HAP-1 (cell line): Measurements from ENCODE around the gene ODF2L.

Experiments used
- DNase-seq, 2 experiments: peaks; one replicate each; pipeline ENCODE4 v3.0.0-alpha.2; 2016 to 2020; ENCODE audit warnings: low spot score in 2 of 2
- H3K27me3 ChIP-seq: fragments of 250-450 bp; sonication (Bioruptor Pico); 2 replicates; pipeline ENCODE4 v1.5.1; 2020; ENCODE audit warnings: low read depth, mild to moderate bottlenecking, moderate library complexity
- H3K36me3 ChIP-seq: fragments of 250-450 bp; sonication (Bioruptor Pico); replicated peaks from 2 replicates; pipeline ENCODE4 v1.5.1; 2020; ENCODE audit warnings: mild to moderate bottlenecking
- H3K4me1 ChIP-seq: fragments of 250-450 bp; sonication (Bioruptor Pico); 2 replicates; pipeline ENCODE4 v1.5.1; 2020; ENCODE audit warnings: mild to moderate bottlenecking
- H3K4me3 ChIP-seq: fragments of 250-450 bp; sonication (Bioruptor Pico); 2 replicates; pipeline ENCODE4 v1.5.1; 2020; ENCODE audit warnings: mild to moderate bottlenecking, moderate library complexity
- H3K9me3 ChIP-seq: fragments of 250-450 bp; sonication (Bioruptor Pico); 2 replicates; pipeline ENCODE4 v1.5.1; 2020; ENCODE audit warnings: mild to moderate bottlenecking, moderate library complexity
- in situ Hi-C: fragments of 300-500 bp; cut with MboI; formaldehyde crosslinking; loops from 3 replicates; pipeline ENCODE4 v1.14.3; 2020; ENCODE audit warnings: low sequenced_read_pairs, inconsistent platforms, mixed read lengths

ODF2L gene

DNA sequence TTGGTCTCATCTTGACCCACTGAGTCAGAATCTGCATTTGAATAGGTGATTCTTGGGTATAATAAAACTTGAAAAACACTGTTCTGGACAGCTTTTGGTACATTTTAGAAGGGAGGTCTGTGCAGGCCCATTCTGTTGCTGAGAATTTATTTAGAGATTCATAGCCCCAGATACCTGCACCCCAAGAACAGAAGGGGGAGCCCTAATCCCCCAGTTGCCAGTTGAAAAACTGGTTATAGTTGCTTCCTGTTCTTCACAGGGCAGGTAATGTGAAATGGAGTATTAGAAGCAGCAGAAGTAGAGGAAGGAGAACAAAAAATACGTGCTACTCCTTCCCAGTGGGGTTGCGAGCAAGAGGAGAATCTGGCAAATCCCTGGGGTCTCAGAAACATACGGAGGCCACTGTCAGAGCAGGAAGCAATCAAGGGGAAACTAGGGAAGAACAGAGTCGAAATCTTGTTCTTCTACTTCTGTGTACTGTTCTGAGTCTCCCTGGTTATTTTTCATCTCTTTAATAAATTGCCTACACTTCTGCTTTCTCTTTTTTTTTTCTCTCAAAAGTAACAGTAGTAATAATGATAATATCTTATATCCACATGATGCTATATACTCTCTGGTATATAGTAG, 23.3 kb upstream of the ODF2L start:
- Histone ChIP-seq H3K9me3 (no peaks in the 10 kb centered on the region), H3K36me3 (no peaks in the 10 kb centered on the region), H3K4me1 (no peaks in the 10 kb centered on the region), H3K27me3 (no peaks in the 10 kb centered on the region; the same call in 1 of the 2 replicates), H3K4me3 (no peak overlapping the region)
- in situ Hi-C loops: no loop called here
- peak; percentile 22 to 53 for DNase-seq

DNA sequence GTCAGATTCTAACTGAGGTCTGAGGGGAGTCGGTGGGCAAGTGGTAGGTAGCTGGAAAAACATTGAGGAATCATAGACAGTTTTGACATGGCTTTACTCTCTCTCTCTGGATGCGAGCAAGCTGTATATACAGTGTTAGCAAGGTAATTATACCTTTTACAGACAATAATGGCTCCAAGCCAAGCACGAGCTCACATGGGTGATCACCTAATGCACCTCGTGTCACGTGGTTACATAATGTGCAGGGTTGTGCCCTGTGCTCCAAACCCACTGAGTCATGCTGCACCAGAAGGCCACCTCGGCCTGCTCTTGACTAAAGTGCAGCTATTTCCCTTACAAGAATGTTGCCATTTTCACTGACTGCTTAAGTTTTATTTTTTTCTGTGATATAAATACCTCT, 20.2 kb upstream of the ODF2L start:
- in situ Hi-C loops: no loop called here
- Histone ChIP-seq H3K36me3 (no peaks in the 10 kb centered on the region), H3K4me1 (no peaks in the 10 kb centered on the region), H3K4me3 (no peak overlapping the region), H3K9me3 (no peaks in the 10 kb centered on the region), H3K27me3 (no peaks in the 10 kb centered on the region)
- no peak for DNase-seq

DNA sequence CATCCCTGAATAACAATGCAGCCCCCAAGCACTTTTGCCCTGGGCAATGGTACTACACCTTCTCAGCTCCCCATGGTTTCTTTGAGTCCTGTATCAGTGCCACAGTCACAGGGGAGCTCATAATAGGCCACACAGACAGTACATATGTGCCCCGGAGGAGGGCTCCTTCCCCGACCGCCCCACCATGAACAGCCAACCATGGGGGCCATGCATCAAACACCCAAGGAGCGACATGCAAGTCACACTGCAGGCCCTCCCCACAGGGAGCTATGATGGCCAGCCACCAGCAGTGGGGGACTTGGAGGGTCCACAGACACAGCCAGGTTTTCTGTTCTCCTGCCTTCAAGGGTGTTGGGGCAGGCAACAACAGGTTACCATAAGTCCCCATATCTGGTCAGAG, 14.8 kb upstream of the ODF2L start:
- no peaks in the 10 kb centered on the region for H3K9me3 ChIP-seq
- H3K36me3 ChIP-seq: no peaks in the 10 kb centered on the region
- no peak overlapping the region for H3K4me3 ChIP-seq
- no peaks in the 10 kb centered on the region for H3K27me3 ChIP-seq
- in situ Hi-C loops: no loop called here
- H3K4me1 ChIP-seq: no peaks in the 10 kb centered on the region
- DNase-seq: no peak

DNA sequence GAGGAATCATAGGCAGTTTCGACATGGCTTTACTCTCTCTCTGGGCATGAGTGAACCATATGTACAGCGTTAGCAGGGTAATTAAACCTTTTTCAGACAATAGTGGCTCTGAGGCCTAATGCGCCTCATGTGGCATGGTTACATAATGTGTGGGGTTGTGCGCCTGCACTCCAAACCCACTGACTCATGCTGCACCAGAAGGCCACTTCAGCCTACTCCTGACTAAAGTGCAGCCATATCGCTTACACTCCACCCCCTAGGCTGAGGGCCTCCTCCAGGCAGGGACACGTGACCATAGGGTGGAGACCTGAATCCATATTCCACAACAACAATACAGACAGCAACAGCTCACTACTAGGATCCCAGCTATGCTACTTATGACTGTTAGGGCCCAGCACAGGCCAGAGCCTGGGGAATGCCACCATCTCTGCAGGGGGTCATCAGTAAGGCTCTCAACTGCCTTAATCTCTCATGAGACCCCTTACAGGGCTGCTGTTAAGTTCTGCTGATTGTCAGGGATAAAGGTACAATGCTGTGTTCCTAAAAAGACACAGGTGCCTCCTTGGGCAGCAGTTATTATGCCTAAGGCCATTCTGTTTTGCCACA, 13.4 kb upstream of the ODF2L start:
- no peaks in the 10 kb centered on the region for H3K27me3 ChIP-seq
- in situ Hi-C loops: no loop called here
- no peaks in the 10 kb centered on the region for H3K4me1 ChIP-seq
- no peaks in the 10 kb centered on the region for H3K9me3 ChIP-seq
- H3K36me3 ChIP-seq: no peaks in the 10 kb centered on the region
- DNase-seq: no peak
- no peak overlapping the region for H3K4me3 ChIP-seq

DNA sequence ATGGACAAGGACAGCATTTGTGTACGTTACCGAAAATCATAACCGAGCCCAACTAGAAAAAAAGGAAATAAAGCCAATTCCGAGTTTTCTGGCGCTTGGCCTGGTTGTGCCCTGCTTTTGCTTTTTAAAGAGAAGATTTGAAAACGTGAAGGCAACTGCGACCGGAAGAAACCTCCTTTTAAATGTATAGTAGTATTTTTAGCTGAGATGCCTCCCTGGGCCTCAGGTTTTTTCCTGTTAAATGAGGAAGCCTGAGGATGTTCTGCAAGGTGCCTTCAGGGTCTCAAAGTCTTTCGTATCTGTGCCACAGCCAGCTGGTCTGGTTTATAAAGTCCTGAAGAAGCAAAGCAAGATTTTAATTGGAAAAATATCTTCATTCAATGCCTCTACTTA, 371 bp upstream of the ODF2L start:
- H3K27me3 ChIP-seq: no peaks in the 10 kb centered on the region
- no peaks in the 10 kb centered on the region for H3K36me3 ChIP-seq
- in situ Hi-C loops: no loop called here
- H3K4me3 ChIP-seq: peak overlapping the region; percentile 73
- H3K9me3 ChIP-seq: no peaks in the 10 kb centered on the region
- peaks cover 11% of the 10 kb centered on the region for H3K4me1 ChIP-seq
- DNase-seq: no peak

DNA sequence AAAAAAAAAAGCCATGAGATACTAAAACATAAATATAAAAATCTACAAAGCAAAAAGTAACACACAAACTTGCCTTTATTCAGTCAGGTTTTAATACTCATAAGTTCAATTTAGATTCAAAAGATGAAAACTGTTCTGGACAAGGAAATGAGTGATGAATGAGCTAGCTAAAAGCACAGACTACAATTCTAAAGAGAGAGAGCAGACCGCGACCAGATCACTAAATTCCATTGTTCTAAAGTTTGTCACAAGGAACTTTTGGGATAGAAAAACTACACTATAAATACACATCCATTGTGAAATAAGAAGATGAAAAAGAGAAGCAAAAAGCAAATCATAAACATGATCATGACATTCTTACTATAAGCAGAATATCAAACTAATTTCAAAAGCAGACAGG, 1.7 kb downstream of the ODF2L start:
- in situ Hi-C loops: no loop called here
- no peak overlapping the region for H3K4me3 ChIP-seq
- H3K4me1 ChIP-seq: peaks cover 11% of the 10 kb centered on the region
- no peaks in the 10 kb centered on the region for H3K27me3 ChIP-seq
- H3K9me3 ChIP-seq: no peaks in the 10 kb centered on the region
- no peaks in the 10 kb centered on the region for H3K36me3 ChIP-seq
- DNase-seq: no peak

DNA sequence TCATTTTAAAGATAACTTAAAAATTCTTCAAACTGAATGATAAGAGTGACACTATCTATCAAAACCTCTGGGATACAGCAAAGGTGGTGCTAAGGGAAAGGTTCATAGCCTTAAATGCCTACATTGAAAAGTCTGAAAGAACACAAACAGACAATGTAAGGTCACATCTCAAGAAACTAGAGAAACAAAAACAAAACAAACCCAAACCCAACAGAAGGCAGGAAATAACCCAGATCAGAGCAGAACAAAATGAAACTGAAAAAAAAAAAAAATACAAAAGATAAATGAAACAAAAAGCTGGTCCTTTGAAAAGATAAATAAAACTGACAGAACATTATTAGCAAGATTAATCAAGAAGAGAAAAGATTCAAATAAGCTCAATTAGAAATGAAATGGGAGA, 6.8 kb downstream of the ODF2L start:
- no peaks in the 10 kb centered on the region for H3K9me3 ChIP-seq
- no peak overlapping the region for H3K4me3 ChIP-seq
- DNase-seq: no peak
- no peaks in the 10 kb centered on the region for H3K36me3 ChIP-seq
- H3K4me1 ChIP-seq: peaks cover 7% of the 10 kb centered on the region
- no peaks in the 10 kb centered on the region for H3K27me3 ChIP-seq
- in situ Hi-C loops: no loop called here

DNA sequence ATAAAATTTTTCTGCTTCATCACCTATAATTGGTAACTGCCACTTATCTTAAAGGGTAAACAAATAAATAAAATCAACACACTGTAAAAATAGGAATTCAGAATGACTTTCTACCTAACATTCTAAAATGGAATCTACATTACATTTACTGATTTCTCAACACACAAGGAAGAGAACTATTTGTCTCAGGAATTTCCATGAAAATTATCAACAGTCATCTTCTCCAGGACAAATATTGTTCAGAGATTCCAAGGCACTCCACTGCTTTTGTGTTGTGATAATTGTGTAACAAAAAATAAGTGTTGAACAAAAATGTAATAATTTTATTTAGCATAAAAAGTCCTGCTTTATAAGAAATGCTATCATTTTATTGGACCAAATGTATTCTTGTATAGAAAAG, 7.3 kb downstream of the ODF2L start:
- in situ Hi-C loops: no loop called here
- no peak overlapping the region for H3K4me3 ChIP-seq

DNA sequence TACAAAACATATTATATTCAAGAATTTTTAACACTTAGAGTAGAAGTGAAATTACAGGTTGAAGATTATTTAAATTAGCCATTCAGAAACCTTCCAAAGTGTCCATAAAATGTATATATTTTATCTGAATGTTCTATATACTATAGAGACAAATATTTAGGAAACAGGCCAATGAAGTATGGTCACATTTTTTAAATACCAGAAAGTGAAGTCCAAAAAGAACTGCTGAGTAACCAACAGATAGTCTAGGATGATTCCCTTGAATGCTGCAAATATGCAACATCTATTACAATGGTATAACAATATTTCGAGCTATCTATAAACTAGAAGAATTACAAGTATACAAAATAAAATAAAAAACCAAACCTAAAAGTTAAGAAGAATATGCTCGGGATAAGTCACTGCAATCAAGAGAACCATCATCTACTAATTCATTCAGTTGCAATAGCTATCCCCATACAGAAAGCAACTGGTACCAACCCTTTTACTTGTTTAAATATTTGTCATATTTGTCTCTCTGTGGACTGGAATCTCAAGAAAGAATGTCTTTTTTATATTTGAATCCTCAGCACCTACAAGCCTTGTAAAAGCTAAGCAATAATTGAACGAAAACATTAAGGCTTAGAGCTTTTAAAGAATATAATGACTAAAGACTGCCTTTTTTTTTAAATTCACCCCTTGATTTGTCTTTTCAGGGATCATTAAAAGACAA, 8.1 kb downstream of the ODF2L start:
- no peaks in the 10 kb centered on the region for H3K27me3 ChIP-seq
- no peak for DNase-seq
- in situ Hi-C loops: no loop called here

More for the DNA sequence above, 7.3 kb downstream of the ODF2L start:
- Histone ChIP-seq H3K27me3 (no peaks in the 10 kb centered on the region), H3K9me3 (no peaks in the 10 kb centered on the region), H3K4me1 (peaks cover 6% of the 10 kb centered on the region), H3K36me3 (no peaks in the 10 kb centered on the region)
- no peak for DNase-seq

DNA sequence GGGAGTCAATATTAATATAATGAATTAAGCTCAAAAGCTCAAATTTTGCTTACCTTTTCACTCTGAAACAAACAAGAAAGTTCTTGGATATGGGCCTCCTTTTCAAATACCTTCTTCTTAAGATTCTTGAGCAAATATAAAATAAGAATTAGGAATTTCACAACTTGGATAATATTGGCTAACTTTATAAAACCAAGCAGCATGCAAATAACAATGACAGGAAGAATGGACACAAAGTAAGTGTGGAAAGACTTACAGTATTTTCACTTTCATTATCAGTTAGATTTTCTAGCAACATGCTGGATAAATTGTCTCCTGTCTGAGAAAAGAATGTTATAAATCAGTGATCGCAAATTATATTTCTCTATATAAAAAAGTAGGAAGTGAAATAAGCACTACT, 13.2 kb downstream of the ODF2L start:
- Histone ChIP-seq H3K4me1 (0 out of 2 replicates have a peak, but pooled peaks cover 3% of the 10 kb centered on the region), H3K9me3 (no peaks in the 10 kb centered on the region), H3K4me3 (no peak overlapping the region), H3K36me3 (no peaks in the 10 kb centered on the region), H3K27me3 (no peaks in the 10 kb centered on the region)
- DNase-seq: no peak
- in situ Hi-C loops: no loop called here

More for the DNA sequence above, 8.1 kb downstream of the ODF2L start:
- H3K36me3 ChIP-seq: no peaks in the 10 kb centered on the region
- H3K9me3 ChIP-seq: no peaks in the 10 kb centered on the region
- H3K4me3 ChIP-seq: no peak overlapping the region
- peaks cover 3% of the 10 kb centered on the region; the same call in 1 of the 2 replicates for H3K4me1 ChIP-seq

DNA sequence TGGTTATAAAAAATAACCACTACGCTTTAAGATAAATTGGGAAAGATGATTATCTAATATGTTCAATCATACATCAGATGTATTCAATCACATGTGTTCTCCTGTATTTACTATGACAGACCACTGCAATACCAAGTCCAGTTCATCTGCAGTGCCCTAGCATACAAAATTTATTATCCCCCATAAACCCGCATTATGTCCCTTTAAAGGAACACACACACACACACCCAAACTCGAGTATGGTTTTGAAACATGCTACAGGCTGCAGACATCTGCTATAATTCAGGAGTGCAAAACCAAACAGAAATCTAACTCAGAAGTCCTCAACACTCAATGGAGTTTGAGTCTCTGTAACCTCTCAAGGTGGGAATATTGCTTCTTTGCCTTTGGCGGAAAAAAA, 14.9 kb downstream of the ODF2L start:
- Histone ChIP-seq H3K36me3 (0 out of 2 replicates have a peak, but pooled peaks cover under 1% of the 10 kb centered on the region), H3K9me3 (peaks cover 5% of the 10 kb centered on the region), H3K4me3 (no peak overlapping the region), H3K27me3 (no peaks in the 10 kb centered on the region), H3K4me1 (0 out of 2 replicates have a peak, but pooled peaks cover 3% of the 10 kb centered on the region)
- no peak for DNase-seq
- in situ Hi-C loops: no loop called here

DNA sequence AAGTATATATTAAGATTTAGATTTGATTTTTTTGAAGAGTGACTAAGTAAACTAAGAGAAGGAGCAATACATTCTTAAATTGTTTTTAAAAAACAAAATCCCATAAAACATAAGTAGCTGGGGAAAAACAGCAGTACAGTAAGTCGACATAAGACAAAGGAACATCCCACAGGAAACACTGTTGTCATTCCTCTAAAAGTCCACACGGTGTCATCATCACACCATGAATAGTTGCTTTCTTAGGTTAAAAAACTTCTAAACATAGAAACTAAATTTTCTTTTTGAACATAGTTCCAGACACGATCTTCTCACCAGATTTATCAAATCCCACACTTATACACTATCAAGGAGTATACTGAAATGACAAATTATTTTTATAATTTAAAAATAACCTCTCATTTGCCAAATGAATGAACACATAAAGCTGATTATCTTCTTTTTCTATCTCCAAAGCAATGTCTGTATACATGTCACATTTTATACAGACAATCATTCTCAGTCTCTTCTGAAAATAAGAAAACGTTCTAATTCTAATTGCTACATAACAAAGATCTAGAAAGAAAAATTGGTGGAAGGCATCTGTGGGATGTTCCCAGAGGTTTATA, 15.8 kb downstream of the ODF2L start:
- in situ Hi-C loops: no loop called here
- Histone ChIP-seq H3K36me3 (0 out of 2 replicates have a peak, but pooled peaks cover 3% of the 10 kb centered on the region), H3K4me1 (0 out of 2 replicates have a peak, but pooled peaks cover 3% of the 10 kb centered on the region), H3K27me3 (no peaks in the 10 kb centered on the region), H3K4me3 (no peak overlapping the region), H3K9me3 (peaks cover 5% of the 10 kb centered on the region)
- peak in 1 of 2 experiments; percentile 53 for DNase-seq

DNA sequence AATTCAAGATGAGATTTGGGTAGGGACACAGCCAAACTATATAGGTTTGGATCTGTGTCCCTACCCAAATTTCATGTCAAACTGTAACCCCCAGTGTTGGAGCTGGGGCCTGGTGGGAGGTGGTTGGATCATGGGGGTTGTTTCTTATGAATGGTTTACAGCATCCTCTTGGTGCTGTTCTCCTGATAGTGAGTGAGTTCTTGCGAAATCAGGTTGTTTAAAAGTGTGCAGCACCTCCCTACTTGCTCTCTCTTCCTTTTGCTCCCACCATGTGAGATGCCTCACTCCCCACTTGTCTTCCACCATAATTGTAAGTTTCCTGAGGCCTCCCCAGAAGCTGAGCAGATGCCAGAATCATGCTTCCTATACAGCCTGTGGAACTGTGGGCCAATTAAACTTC, 17.3 kb downstream of the ODF2L start:
- Histone ChIP-seq H3K4me3 (no peak overlapping the region), H3K27me3 (no peaks in the 10 kb centered on the region), H3K9me3 (peaks cover 5% of the 10 kb centered on the region), H3K4me1 (0 out of 2 replicates have a peak, but pooled peaks cover 3% of the 10 kb centered on the region), H3K36me3 (peaks cover 9% of the 10 kb centered on the region; the same call in 1 of the 2 replicates)
- no peak for DNase-seq
- in situ Hi-C loops: no loop called here

DNA sequence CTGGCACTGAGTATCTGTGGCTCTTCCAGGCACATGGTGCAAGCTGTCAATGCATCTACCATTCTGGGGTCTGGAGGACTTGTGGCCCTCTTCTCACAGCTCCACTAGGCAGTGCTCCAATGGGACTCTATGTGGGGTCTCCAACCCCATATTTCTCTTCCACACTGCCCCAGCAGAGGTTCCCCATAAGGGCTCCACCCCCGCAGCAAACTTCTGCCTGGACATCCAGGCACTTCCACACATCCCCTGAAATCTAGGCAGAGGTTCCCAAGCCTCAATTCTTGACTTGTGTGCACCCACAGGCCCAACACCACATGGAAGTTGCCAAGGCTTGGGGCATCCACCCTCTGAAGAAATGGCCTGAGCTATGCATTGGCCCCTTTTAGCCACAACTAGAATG, 18.8 kb downstream of the ODF2L start:
- no peak for DNase-seq
- H3K4me1 ChIP-seq: 0 out of 2 replicates have a peak, but pooled peaks cover 3% of the 10 kb centered on the region
- no peak overlapping the region for H3K4me3 ChIP-seq
- H3K27me3 ChIP-seq: no peaks in the 10 kb centered on the region
- H3K36me3 ChIP-seq: peaks cover 9% of the 10 kb centered on the region; the same call in 1 of the 2 replicates
- H3K9me3 ChIP-seq: peaks cover 5% of the 10 kb centered on the region
- in situ Hi-C loops: no loop called here
